PC-9 (cell line): ENCODE measurements around the gene CHSY1.

ENCODE experiments used
- CTCF ChIP-seq: fragments of 200-600 bp; sonication (generic); conservative IDR thresholded peaks from 2 replicates; pipeline ENCODE4 v1.6.1; 2017; ENCODE audit warnings: mixed run types, antibody characterized with exemption, mild to moderate bottlenecking, moderate library complexity
- EZH2 ChIP-seq: fragments of 200-600 bp; sonication (generic); IDR thresholded peaks from 2 replicates; pipeline ENCODE4 v1.8.0; 2017; ENCODE audit warnings: antibody characterized with exemption, low read depth

GRCh38 chr15:101135532-101136166 lies 116.2 kb downstream of the CHSY1 start:
- TF ChIP-seq CTCF (no peak), EZH2 (no peak)
